Kasumi-1 (cell line): ENCODE measurements around the gene LRRC63.
"Not testable (repeated sequence)": the region's sequence is repeated elsewhere in the genome, so short reads cannot be mapped to it uniquely, and the experiment has no call there.

Experiments
- DNase-seq, 2 experiments: peaks; one replicate each; lab custom pipeline; 2025; lab: John Stamatoyannopoulos, UW

The LRRC63 gene

GRCh38 chr13:46211483-46212351, at the start of gene LRRC63:
Gene LRRC63 (plus strand): TSS chr13:46211928. CDS start chr13:46213035, 1,107 bp downstream.
- peak; percentile 66 to 73 for DNase-seq

- DNase-seq = not testable (repeated sequence)
Observed at GRCh38 chr13:46162741-46163140, 49.0 kb upstream of the LRRC63 start.

- DNase-seq = no peak
Observed at GRCh38 chr13:46164661-46165060, 47.1 kb upstream of the LRRC63 start.

- no peak for DNase-seq
Observed at GRCh38 chr13:46165485-46166223, 46.1 kb upstream of the LRRC63 start.

GRCh38 chr13:46166224-46166584, 45.5 kb upstream of the LRRC63 start:
- no peak for DNase-seq

- no peak for DNase-seq
Observed at GRCh38 chr13:46166947-46167610, 44.6 kb upstream of the LRRC63 start.

- peak; percentile 89 to 90 for DNase-seq
Observed at GRCh38 chr13:46168341-46168740, 43.4 kb upstream of the LRRC63 start.

- peak; percentile 39 to 73 for DNase-seq
Observed at GRCh38 chr13:46168783-46169182, 42.9 kb upstream of the LRRC63 start.

- DNase-seq = no peak
Observed at GRCh38 chr13:46169758-46170157, 42.0 kb upstream of the LRRC63 start.

- DNase-seq = no peak
Observed at GRCh38 chr13:46170268-46170667, 41.5 kb upstream of the LRRC63 start.

GRCh38 chr13:46170687-46171086, 41.0 kb upstream of the LRRC63 start:
- peak; percentile 85 to 87 for DNase-seq

- DNase-seq = peak; percentile 67
Observed at GRCh38 chr13:46171217-46171616, 40.5 kb upstream of the LRRC63 start.

GRCh38 chr13:46171739-46172138, 40.0 kb upstream of the LRRC63 start:
- DNase-seq = no peak

- peak; percentile 89 to 92 for DNase-seq
Observed at GRCh38 chr13:46172531-46172991, 39.2 kb upstream of the LRRC63 start.

GRCh38 chr13:46173656-46174055, 38.1 kb upstream of the LRRC63 start:
- peak in 1 of 2 experiments; percentile 28 for DNase-seq

GRCh38 chr13:46176756-46177155, 35.0 kb upstream of the LRRC63 start:
- DNase-seq = peak; percentile 95 to 96

- DNase-seq = no peak
Observed at GRCh38 chr13:46178143-46178542, 33.6 kb upstream of the LRRC63 start.

GRCh38 chr13:46178821-46179220, 32.9 kb upstream of the LRRC63 start:
- no peak for DNase-seq

GRCh38 chr13:46179491-46179908, 32.2 kb upstream of the LRRC63 start:
- DNase-seq = peak; percentile 80 to 81

- DNase-seq = no peak
Observed at GRCh38 chr13:46179969-46180763, 31.6 kb upstream of the LRRC63 start.

- no peak for DNase-seq
Observed at GRCh38 chr13:46181377-46181839, 30.3 kb upstream of the LRRC63 start.
